HG02678 (cell line): ENCODE data around the gene LANCL3.
A peak's percentile ranks its signal among the peaks of the same experiment; 100 is the strongest.

Experiments used
- ATAC-seq: cut with Tn5 transposase; IDR thresholded peaks from one replicate; pipeline ENCODE4 v1.9.1; 2021; ENCODE audit warnings: mild to moderate bottlenecking, moderate library complexity; ENCODE audit not compliant: unreplicated experiment

LANCL3 gene

DNA sequence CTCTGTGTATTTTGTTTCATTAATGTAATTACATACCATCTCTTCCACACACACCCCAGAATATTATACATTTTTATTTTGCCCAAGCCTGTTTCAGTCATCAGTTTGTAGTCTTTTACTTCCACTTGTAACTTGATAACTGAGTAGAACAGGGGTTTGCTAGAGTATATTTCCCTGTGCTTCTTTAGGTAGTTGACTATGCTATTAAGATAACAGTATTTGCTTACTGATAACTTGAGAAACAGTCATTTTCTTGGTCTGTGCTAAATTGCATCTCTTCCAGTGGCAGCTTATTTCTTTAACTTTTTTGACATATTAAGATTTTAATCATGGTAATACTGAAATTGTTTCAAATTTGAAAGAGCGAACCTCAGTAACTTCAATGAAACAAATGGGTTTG is 107.1 kb downstream of the LANCL3 start:
- no peak for ATAC-seq

DNA sequence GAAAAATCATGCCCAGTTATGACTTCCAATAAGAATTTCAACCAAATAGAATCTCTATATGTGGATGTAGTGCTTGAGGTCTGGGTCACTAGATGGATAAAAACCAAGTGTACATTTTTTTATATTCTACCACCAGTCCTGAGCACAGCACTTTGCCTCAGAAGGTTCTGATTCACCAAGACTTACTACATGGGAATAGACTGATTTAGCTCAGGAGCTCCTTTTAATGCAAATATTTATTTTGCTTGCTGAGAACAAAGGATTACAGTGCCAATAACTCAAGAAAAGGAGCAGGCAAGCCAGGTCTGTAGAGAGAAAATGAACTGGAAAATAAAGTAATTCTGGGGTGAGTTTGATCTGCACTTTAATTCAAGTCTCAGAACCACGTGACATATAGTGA is 107.8 kb downstream of the LANCL3 start:
- ATAC-seq = no peak

DNA sequence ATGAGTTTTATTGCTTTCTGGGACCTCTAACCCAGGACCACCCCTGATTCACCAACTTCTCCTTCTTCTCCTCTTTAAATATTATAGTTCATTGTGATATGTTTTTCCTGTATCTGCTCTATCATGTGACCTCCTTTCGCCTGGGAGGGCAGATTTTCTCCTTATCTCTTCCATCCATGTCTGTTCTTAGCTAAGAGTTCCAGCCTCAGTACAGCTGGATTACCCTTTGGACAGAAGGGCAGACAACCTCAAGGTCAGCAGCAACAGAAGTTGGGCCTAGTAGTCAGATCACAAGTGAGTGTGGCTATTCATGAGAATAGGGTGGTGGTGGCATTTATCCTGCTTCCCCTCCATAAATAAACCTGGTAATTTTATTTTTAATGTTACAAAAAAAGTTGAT is 108.4 kb downstream of the LANCL3 start:
- ATAC-seq = no peak

DNA sequence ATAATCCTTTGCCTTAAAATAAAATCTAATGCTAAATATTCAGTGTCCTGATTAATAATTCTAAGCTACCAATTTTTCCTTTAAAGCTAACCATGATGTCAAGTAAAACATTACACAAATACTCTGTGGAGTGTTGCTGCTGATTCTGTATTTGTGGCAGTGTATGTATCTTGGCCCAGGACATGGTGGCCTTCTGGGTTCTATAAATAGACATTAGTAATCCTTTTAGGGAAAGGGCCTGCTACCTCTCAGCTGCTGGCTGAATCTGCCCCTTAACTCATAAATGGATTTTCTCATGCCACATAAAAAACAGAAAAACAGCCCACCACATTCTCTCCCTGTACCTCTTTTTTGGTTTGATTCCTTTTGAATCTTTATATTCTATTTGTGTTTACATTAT is 113.0 kb downstream of the LANCL3 start:
- no peak for ATAC-seq

DNA sequence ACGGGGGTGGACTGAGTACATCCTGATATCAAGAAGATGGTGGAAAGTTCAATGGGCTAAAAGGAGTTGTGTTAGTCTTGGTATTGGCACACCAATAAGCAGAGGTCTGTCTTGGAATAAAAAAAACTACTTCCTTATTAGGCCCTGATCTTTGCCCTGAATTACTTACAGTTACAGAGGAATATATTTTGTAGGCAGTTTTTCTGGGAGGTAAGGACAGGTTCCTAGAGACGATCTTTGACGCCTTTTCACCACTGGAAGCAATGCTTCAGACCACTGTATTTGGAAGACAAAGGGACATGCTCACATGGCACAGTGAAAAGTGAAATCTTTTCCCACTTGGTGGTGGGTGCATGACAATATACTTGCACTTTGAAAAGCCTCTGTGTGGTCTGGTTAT is 113.5 kb downstream of the LANCL3 start:
- ATAC-seq = no peak

DNA sequence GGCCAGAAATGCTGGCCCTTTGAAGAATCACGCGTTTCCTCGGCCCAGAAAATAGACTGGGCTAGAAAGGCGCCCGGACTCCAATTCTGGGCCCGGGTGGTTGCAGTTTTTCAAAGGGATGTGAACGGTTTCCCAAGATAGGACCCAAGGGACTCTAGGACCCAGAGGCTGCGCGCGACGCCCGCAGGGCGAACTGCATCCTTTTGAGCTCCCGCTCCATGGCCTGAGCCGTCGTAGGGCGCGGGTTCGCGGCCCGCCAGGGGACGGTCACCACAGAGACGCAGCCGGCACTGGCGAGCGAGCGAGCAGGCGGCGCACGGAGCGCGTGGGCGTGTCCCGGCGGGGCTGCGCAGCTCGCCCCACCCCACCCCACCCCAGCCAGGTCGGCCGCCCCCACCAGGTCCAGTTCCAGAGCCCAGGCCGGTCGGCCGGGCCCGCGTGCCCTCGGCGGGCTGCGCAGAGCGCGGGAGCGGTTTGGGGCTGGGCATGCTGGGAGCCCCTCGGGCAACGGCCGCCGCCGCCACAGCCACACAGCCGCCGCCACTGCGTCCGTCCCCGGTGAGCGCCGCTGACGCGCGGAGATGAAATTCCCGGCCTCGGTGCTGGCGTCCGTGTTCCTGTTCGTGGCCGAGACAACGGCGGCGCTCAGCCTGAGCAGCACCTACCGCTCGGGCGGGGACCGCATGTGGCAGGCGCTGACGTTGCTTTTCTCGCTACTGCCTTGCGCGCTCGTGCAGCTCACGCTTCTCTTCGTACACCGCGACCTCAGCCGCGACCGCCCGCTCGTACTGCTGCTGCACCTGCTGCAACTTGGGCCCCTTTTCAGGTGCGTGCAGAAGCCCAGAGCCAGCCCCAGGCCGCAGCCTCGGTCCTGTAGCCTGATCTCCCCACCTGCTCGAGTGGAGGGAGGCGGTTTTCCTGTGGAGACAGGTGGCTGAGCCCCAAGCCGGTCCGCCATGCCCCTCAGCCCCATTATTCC is 114.2 kb downstream of the LANCL3 start, which contains the start of gene XK:
Gene XK (plus strand): TSS at position 411 of the 979 bp plus-strand sequence. CDS start 171 bp downstream, at position 582.
- ATAC-seq = peak; percentile 76

DNA sequence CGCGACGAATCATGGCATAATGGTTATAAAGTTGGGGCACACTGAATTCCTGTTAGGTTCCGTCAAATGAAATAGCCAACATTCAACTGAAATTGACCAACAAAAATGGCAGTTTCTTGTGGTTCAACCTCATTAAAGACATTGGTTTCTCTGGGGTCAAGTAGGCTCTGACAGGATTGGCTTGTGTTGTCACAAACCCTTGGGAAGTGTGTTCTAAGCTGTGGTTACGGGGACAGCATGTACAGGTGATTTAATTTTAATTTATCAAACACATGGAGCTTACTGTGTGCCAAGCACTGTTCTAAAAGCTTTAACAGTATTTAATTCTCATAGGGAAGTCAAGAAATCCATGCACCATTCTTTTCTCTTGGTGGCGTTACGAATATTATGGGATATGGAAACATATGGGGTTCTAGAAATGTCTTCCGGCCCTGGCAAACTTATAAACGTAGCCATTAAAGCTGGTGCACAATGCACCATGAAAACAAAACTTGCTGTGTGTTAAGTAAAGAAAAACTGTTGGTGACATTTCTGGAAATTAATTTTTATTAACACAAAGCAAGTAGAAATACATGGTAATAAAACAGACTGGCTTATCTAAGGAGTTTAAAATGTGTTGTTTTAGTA is 115.0 kb downstream of the LANCL3 start:
- no peak for ATAC-seq

DNA sequence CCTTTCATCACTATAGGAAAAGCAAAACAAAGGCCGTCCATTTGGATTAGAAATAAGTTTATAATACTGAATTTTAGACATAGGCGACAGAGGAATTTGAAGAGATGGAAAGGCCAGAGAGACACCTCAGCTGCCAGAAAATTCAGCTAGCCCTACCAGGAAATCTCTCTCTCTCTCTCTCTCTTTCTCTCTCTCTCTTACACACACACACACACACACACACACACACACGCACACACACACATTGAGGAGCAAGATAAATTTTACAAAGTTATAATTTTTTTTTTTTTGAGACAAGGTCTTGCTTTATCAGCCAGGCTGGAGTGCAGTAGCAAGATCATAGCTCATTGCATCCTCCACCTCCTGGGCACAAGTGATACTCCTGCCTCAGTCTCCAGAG is 115.5 kb downstream of the LANCL3 start:
- no peak for ATAC-seq

DNA sequence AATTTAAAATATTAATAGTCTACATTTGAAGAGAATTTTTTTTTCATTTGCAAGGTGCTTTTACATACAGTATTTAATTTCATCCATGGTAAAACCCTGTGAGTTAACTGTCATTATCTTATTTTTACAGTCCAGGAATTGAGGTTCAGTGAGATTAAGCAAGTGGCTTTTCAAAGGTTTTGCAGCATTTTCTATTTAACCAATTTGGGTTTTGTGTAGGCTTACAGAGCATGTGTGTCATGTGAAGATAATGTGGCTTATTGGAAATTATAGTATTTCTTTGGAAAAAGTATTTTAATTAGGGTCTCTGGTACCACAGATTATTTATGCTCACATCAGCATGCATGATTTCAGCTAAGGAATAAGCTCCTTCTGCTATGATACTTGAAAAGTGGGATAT is 118.7 kb downstream of the LANCL3 start:
- ATAC-seq = no peak

DNA sequence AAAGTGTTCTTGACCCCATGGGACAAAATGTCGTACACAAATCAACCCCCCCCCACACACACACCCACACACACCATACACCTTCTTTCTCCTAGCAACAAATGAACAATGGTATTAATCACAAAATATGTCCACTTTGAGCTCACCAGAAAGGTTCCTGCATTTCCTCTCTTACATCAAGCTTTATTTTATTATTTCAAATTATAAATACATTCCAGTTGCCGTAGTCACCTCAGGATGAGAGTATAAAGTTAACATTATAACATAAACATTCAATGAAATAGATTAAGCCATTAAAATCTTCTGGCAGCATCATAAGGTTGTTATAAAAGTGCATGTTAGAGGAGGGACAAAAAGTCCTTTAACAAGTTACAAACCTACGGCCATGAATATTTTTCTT is 121.5 kb downstream of the LANCL3 start:
- ATAC-seq = no peak

DNA sequence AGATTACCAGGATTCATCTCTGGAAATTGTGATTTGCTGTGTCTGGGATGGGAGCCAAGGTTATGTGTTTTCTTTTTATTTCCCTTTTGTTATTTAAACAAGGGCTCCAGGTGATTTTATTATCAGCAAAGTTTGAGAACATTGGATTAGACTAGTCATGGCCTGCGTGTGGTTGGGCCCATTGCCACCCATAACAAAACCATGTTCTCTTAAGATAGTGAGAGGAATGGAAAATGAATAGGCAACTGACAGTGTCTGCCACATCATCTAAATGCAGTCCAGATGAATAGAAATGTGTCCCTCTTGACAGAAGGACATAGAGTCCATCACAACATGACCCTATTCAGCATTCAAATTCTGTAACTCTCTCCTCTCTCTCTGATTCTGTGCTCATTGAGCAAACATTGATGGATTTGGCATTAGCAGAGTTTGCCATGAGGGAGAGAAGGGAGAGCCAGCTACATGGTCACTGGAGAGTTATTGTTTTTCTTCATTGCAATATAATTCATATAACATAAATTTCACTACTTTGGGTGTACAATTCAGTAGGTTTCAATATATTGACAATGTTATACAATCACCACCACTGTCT is 125.8 kb downstream of the LANCL3 start:
- no peak for ATAC-seq

DNA sequence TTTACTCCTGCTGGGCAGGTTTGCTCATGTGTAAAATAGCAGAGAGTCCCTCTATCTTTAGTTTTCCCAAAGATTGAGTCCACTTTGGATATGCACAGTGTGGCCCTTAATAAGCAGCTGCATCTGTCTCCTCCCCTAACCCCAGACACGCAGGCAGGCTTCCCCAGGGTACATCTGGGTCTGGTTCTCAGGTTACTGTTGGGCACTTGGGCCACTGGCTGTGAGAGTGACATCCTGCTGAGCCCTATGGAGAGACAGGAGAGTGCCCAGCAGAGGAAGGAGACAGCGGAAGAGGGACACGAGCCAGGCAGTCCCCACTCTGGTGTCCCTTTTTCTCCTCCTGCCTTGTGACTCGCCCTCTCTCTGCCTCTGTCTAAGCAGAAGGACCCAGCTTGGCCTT is 130.1 kb downstream of the LANCL3 start:
- ATAC-seq = no peak

DNA sequence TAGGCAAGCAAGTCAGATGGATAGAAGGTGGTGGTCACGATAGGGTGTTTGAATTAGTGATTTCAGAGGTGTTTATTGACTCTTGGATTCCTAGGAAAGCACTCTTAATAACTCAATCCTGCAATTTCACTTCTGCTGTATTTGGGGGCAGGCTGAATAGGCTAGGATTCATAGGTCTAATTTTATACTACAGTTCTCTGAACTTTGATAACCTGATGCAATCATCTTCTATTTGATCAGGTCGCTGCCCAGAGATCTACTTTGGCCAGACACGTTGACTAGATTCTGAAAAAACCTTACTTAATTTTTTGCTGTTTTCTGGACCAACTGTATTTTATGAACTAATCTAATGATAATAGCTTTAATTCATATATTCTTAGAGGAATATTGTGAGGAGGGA is 140.5 kb downstream of the LANCL3 start:
- ATAC-seq = no peak

DNA sequence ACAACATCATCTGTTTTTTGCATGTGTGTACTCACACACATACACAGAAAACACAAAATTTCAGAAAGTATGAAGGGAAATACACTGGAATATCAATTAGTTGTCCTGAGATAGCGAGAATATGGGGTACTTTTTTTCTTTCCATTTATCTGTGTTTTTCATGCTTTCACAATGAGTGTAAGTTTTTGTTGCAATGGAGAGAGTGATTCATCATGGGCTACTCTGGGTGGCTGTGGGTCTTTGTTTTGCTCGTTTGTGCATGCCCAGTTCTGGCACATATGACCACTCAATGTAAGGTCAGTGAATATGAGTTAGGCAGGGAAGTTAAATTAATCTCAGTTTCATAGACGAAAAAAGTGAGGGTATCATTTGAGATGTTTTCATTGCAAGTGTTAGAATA is 141.0 kb downstream of the LANCL3 start:
- ATAC-seq = no peak

DNA sequence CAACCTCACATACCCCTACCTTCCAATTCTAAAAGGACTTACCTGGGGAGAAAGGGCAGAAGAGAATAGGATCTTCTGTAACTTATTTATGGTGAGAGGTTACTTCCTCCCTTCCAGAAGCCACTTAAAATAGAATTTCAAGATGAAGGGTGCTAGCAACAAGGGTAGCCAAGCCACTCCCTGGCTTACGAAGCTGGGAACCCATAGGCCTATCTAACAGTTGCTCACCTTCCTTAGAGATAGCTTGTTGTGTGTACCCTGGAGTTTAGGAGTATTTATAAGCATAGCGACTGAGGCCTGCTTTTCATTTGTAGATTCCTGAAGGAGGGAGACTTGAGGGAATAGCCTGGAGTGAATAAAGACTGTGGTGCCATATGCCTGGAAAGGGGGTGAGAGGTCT is 143.0 kb downstream of the LANCL3 start:
- ATAC-seq = no peak

DNA sequence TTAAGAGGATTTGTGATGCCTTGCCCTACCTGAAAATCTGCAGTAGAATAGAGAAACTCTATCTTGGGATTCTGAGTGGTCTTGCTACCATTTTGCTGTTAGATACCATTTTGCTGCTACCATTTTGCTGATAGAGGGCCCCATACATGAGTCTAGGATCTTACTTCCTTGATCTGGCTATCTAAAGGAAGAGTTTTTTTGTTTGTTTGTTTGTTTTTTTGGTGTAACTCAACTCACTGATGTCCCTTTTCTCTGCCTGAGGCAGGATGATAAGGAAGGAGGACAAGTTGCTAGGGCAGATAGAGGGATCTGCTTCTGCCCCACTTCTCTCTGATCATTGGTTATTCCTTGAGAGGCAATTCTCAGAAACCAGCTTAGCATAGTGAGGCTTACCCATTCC is 145.1 kb downstream of the LANCL3 start:
- no peak for ATAC-seq

DNA sequence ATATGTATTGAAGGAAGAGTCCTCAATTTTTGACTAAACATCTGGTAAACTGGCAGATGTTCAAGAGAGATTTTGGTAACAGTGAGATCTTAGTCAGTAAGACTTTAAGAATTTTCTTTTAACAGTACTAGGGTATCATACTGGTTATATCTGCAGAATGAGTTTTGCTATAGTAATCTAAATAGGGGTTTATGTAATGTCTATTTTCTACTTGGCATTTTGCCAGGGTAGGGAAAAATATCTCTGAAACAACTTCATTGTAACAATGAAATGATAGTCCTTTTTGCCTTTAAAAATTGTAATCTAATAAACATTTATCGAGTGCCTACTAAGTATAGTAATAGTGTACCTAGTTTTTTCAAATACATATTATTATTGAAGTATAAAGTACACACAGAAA is 146.2 kb downstream of the LANCL3 start:
- no peak for ATAC-seq

DNA sequence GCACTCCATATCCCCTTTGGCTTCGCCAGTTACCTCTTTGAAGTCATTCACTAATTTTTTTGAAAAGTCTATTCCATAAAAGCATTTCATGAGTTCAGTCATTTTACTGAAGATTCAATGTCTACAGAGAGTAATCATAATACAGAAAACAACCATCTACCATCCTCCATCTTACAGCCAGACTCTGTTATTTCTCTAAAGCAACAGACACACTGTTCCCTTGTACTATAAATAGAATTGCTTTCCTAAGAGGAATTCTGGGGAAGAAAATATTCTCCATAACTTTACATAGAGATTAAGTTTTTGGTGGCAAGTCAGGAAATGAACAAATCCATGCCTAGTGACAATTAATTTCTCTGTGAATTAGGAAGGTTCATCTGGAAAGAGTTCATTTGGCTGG is 151.1 kb downstream of the LANCL3 start:
- no peak for ATAC-seq

DNA sequence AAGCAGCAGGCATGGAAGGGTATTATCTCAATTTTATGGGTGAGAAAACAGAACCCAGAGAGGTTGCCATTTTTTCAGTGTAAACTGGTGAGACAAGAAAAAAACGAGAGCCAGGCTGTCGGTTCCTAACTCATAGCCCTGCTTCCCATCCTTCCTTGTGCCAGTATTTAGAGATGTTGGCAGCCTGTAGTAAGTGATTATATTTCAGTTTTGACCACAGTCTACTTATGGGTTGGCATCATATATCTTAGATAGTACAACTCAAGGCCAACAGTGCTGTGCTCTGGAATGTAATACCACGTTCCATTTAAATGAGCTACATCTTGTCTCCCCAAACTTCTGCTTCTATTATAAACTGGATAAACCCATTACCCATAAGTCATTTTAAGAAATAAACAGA is 154.9 kb downstream of the LANCL3 start:
- ATAC-seq = no peak
